Measurements from ENCODE around the gene MIGA2.
A peak's percentile ranks its signal among the peaks of the same experiment; 100 is the strongest.

Gene MIGA2

GRCh38 chr9:129111528-129112151 lies 75.2 kb downstream of the MIGA2 start:
- TF ChIP-seq CTCF (conservative IDR thresholded peaks at IDR 0.05), result no peak
- peak overlapping the region; percentile 98 for H3K27ac ChIP-seq

GRCh38 chr9:129112526-129112925 lies 76.1 kb downstream of the MIGA2 start:
- H3K27ac ChIP-seq, result peak overlapping the region; percentile 98

GRCh38 chr9:129113645-129114304 lies 77.3 kb downstream of the MIGA2 start:
- no peak for TF ChIP-seq CTCF (conservative IDR thresholded peaks at IDR 0.05)
- peak overlapping the region; percentile 98 for H3K27ac ChIP-seq

GRCh38 chr9:129118799-129119198 lies 82.4 kb downstream of the MIGA2 start:
- H3K27ac ChIP-seq, result no peak overlapping the region
- TF ChIP-seq CTCF (conservative IDR thresholded peaks at IDR 0.05), result no peak

GRCh38 chr9:129121483-129121882 lies 85.1 kb downstream of the MIGA2 start:
- no peak for TF ChIP-seq CTCF (conservative IDR thresholded peaks at IDR 0.05)
- 0 out of 2 replicates have a peak overlapping the region, but pooled peaks have one; percentile 6 for H3K27ac ChIP-seq
